ENCODE measurements around the gene ZBTB38.

GRCh38 chr3:141368925-141369794 is 856 bp downstream of the ZBTB38 start:
- TF ChIP-seq EZH2phosphoT487 (IDR thresholded peaks at IDR 0.05; ENCODE audit: insufficient read depth, low read depth) (no peak), EZH2 (IDR thresholded peaks at IDR 0.05; ENCODE audit: insufficient read depth, poor library complexity, severe bottlenecking) (no peak)

Data from GM23248 (cell line).